HG03575 (cell line): ENCODE data around the gene MOSPD2.

Experiments
- ATAC-seq: cut with Tn5 transposase; IDR thresholded peaks from one replicate; pipeline ENCODE4 v1.9.1; 2021; ENCODE audit not compliant: unreplicated experiment, insufficient number of reproducible peaks, low FRiP score; ENCODE audit errors: extremely low read depth

Gene MOSPD2

DNA sequence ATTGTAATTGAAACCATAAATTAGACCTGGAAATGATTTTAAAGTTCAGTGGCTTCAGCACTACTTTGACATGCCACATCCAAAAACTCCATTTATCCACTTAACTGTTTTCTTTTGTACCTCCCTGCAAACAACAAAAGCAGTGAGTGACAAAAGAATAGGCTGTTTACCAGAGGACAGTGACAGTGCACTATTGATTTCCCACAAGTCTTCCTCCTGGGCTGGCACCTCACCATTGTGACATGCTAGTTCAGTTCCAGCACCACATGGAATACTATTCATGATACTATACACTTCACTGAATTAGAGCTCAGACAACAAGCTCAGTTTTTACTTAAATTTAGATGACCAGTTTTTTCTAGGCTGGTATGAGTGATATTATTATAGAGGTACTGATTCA, 29.3 kb downstream of the MOSPD2 start:
- no peak for ATAC-seq

DNA sequence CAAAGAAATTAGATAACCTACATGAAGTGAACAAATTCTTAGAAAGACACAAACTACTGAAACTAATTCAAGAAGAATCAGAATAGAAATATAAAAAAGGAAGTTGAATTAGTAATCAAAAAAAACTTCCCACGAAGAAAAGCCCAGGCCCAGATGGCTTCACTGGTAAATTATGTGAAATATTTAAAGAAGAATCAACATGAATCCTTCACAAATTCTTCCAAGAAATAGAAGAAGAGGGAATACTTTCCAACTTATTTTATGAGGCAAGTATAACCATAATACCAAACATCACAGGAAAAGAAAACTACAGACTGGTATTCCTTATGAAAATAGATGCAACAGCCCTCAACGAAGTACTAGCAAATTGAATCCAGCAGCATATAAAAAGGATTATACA, 30.7 kb downstream of the MOSPD2 start:
- no peak for ATAC-seq

DNA sequence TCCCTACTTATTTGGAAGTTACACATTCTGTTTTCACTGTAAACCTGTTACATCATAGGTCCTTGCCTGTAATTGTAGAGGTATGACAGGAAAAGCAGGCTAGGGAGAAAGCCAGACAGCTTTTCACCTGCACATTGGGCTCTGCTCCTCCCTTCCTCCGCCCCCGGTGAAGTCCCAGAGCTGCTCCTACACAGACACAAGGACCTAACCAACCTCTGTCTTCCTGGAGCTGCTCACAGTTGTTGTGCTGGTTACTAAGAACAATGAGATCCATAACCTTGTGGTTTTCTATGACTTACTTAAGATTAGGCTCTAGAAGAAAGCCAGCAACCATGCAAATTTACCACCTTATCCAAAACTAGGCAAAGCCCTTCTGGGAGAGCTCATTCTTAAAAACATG, 40.0 kb downstream of the MOSPD2 start:
- no peak for ATAC-seq

DNA sequence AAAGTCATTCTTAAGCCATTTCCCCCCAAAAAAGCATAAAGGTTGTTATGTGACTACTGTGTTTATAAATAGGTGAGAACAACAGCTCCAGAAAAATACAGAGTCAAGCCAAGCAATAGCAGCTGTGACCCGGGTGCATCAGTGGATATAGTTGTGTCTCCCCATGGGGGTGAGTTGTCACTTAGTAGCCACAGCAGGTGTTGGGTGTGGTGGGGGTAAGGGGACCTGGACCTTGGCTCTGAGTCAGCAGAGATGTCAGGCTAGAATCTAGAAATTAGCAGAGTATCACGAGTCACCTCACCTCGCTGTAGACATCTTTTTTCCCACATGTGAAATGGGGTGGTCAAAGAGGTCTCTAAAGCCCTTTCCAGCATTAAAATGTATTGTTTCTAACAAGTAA, 42.4 kb downstream of the MOSPD2 start:
- ATAC-seq: no peak

DNA sequence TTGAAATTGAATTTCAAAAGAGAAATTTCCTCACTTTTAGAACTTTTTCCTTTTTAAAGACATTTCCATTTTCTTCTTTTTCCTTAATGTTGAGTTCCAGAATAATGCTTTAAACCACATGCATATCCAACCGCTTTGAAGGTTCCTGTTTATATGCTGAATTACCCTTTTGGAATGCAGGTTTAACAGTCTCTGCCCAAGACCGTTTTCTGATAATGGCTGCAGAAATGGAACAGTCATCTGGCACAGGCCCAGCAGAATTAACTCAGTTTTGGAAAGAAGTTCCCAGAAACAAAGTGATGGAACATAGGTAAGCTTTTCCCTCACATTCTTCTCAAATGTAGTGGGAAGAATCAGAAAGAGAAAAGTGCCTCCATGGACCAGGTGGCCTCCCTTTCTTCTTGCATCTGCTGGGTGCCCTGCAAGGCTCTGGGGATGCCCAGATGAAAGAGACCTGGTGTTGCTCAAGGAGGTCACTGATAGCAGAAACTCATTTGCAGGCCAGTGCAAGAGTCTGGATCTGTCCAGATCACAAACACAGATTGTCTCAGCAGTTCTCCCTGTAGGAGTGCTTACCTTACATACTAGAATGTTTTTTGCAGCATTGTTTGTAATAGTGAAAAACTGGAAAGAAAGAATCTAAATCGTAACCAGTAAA, 42.9 kb downstream of the MOSPD2 start:
- ATAC-seq: no peak

DNA sequence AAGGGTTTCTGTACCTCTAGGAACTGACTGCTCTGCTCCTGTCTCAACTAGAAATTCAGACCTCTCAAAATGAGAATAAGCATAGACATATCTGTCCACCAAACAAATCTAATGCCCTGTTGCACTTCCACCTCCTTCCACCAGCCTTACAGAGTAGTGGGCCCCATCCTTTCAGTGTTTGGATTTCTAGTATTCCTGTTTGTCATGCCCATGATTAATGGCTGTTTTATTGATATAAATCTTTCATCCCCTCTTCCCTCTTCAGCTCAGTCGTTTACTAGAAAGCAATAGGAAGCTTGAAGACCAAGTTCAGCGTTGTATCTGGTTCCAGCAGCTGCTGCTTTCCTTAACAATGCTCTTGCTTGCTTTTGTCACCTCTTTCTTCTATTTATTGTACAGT, 46.2 kb downstream of the MOSPD2 start:
- no peak for ATAC-seq

DNA sequence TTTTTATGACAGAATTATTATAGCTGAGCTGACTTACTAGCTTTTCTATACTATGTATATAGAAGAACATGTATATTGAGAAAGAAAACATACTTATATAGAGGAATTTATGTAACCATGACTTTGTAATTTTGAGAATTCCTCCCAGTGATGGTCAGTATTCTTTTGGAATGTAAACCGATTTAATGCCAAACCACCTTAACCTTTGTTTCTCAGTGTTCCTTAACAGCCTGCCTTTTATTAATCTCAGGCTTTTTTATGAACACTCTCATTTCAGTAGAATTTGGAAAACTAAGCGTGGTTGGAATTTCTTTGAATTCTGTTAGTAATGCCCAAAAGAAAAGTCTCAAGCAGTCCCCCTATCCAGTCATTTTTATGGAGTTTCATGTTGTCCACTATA, 47.0 kb downstream of the MOSPD2 start:
- no peak for ATAC-seq

DNA sequence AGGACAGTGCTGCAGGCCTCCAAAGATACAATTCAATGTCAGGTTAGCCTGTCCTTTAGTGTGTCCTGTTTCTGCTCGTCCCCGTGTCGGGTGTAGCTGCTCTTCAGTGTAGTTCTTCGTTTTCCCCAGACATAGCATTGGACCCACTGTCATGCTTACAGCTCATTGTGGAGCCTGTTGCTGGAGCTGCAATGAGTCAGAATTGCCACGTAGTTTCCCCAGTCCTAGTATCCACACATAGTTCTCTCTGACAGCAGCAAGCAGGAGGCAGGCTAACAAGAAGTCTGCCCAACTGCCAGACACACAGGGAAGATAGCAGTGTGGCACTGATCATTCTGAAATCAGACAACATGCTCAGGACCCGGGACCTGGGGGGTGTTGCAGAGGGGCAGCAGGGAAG, 49.2 kb downstream of the MOSPD2 start:
- ATAC-seq: no peak

DNA sequence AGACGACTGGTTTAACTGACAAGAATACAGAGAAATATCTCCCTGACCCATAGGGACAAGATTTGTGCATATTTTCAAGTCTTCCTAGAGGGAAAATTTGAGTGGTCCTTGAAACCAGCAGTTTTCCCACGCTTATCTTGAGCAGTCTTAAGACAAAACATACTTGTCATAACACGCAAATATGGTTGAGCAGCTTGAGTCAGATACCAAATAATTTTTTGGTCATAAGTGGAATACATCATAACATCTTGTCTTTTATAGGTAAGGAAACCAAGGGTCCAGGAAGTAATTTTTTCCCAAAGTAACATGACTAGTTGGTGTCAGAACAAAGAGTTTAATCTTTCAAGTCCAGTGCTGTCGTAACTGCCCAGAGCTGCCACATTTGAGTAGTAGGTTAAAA, 50.5 kb downstream of the MOSPD2 start:
- ATAC-seq: no peak

DNA sequence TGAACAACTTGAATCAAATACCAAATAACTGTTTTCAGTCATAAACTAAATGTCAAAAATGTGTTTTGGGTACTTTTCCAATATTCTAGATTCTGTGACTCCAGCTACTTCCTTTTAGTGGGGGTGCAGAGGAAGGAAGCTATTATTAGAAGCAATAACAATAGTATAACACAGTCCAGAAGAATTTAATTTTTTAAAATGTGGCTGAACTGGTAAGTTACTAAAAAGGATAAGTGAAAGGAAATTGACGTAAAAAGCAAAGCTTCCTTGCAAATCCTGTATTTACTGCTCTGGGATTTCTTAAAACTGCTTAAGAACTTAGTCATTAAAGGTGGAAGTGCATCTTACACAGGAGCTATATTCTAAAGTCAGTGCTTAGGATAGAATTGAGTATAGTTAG, 53.2 kb downstream of the MOSPD2 start:
- ATAC-seq: no peak

DNA sequence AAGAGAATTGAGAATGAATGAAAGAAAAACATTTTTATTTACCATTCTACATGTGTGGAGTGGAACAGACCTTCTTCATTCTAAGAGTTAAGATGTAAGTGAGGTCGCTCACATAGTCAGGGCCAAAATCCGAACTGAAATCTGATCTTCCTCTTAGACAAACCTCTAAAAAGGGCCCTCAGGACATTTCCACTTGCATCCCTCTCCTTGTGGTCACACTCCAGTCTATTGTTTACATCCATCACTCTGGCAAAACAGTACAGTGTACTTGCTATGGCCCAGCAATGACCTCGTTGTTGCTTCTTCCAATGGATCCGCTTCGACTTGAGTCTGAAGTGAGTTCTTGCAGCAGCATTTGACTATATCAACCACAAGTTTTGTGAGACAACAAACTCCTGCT, 54.2 kb downstream of the MOSPD2 start:
- no peak for ATAC-seq

DNA sequence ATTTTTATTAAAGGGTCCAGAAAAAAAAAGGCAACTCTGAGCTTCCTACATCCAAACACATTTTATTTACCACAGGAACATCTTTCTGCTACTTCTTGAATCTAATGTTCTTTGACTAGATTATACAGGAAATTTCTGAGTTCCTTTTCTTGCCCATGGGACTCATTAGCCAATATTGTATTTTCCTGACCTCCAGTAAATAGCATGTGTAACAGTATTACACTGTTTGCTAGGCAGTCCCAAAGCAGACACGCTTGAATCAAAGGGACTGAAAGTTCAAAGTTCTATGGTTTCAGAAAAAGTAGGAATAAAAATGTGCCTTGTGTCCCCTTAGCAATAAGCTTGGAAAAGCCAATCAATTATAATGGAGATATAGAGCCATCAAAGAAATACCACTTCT, 57.4 kb downstream of the MOSPD2 start:
- ATAC-seq: no peak

DNA sequence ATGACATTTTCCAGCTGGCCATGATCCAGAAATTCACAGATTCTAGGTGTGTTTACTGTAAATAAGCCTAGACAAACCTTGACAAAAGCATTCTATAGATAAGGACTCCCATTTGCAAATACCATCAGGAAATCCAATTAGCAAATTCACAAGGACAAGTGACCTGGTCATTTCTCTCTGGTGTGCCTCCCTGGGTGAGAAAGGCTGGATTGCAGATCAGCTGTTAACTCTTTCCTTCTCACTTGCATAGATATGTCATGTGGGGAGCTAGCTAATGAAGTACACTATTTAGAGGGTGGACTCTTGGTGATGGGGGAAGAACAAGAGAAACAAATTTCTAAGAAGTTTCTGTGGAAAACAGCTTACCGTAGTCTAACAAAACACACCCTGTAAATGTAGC, 58.9 kb downstream of the MOSPD2 start:
- ATAC-seq: no peak

DNA sequence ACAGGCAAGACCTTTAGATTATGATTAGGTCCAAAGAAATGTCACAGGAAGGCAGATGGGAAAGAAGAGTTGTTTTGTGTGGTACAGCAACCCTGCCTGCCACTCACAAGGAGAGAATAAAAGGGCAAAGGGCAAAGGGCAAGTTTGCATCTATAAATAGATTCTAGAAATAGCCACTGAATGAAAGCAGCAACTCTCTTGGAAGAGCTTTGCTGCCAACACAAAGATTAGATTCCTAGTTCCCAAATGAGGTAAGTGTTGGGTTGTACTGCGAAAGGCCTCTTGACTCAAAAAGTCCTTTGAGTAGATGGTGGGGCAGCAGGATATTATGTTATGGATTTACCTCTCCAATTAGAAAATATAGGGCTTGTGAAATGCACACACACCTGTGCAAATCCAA, 61.2 kb downstream of the MOSPD2 start:
- ATAC-seq: no peak

DNA sequence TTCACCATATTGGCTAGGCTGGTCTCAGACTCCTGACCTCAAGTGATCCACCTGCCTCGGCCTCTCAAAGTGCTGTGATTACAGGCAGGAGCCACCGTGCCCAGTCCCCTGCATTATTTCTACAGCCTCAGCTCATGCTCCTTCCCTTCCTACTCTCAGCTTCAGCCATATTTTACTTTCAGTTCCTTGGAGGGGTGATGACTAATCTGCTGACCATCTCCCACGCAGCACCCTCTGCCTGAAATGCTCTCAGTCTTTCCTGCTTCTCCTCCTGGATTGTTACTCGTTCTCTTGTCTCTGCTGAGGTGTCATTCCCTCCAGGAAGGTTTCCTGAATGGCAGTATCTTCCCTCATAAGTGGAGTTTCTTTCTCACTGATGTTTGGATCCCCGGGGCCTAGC, 63.3 kb downstream of the MOSPD2 start:
- no peak for ATAC-seq

DNA sequence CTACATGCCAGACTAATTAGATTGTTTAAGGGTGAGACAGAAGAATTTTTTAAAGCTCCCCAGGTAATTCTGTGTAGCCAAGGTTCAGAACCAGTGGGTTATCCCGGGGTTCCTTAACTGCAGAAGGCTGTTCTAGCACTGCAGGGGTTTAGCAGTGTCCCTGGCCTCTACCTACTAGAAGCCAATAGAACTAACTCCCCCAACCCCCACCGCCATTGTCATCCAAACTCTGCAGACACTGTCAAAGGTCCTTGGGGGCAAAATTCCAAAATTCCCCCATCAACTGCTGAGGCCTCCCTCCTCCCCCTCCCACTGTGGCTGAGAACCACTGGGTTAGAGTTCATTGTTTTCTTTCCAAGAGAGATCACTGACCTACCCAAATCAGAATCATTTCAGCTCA, 66.4 kb downstream of the MOSPD2 start:
- ATAC-seq: no peak

DNA sequence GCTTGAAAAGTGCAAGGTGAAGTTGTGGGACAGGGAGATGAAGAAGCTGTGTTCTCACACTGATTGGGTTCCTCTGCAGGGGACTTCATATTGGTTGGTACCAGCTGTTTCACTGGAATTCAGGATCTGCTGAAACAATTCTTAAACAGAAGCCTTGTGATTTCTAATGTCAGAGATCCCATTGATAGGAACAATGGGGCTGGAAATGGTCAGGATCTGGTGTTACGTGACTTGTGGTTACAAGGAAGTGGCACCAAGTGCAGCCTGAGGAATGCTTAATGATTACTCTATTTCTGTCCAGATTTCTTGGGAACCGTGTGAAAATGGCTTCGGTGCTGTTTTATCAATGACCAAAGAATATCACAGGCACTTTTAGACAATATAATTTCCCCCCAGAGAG, 68.1 kb downstream of the MOSPD2 start:
- ATAC-seq: no peak

DNA sequence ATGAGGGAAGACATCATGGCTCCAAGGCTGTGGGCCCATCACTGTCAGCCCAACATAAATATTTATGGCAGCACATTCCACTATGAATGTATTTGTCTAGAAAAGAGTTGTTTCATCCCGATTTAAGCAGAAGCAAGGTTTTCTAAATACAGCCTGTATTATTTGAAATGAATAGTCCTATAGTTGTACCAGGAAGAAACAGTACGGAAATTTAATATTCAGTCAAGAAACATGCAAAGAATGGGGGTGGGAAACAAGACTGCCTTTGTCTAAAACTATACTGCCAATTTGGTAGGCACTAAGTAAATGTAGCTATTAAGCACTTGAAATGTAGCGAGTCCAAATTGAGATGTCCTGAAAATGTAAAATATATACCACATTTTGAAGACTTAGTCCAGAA, 69.1 kb downstream of the MOSPD2 start:
- ATAC-seq: no peak

DNA sequence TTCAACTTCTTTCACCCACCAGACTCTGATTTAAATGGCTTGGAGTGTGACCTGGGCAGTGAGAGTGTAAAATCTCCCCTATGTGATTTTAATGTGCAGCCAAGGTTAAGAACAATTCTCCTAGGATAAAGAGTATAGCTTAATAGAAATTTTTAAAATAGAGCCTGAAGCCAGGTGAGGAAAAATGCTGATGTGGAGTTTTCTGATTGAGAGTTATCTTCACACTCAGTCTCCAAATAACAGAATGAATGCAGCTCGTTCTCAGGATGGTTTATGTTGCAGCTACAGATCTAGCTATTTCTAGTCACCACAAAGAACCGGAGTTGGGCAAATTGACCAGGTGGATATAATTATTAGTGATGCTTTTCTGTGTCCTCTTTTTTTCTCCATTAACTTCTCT, 70.7 kb downstream of the MOSPD2 start:
- ATAC-seq: no peak

DNA sequence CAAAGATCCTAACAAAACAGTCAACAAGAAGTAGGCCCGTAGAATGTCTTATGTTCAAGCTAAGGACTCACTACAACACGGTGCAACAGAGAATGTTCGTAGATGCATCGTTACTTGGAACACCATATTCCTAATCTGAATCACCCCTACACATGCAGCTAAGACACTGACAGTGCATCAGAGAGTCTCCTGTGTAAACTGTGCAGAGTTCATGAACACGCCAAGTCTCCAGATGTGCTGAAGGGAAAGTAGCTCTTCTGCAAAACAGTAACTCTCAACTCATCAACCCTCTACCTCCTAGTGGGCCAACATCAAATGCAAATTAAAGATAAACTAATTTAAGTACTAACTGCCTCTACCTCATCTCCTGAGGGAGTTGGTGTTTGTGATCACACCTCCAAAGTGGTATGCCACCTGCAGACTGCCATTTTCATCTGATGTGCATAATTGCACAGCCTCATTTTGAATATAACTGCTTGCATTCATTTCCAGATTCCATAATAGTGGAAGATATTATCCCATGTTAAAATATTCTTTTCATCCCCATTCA, 73.5 kb downstream of the MOSPD2 start:
- no peak for ATAC-seq

DNA sequence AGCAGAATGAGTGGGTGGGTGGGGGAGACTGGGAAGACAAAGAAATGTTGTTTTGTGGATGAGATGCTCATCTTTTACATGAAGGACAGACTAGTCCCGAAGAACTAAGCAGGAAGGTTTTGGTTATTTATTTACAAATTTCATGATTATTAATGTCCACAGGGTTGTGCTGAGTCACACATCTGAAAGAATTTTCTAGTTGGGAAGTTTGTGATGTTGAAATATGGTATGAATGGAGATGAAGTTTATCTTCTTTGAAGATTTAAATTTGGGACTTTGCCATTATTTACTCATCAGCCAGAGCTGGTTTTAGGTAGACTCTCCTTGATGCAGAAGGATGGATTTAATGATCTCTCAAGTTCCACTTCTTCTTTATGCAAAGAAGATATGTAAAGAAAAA, 75.5 kb downstream of the MOSPD2 start:
- ATAC-seq: no peak
